Measurements from ENCODE around the gene LRMDA. TPM values are rescaled to one million over a fixed set of nuclear protein-coding genes. Genes with fewer than 3 reads are reported as not detected.

Gene LRMDA
- total and polyA plus RNA-seq, 3 experiments from 2014 or later = not detected

DNA sequence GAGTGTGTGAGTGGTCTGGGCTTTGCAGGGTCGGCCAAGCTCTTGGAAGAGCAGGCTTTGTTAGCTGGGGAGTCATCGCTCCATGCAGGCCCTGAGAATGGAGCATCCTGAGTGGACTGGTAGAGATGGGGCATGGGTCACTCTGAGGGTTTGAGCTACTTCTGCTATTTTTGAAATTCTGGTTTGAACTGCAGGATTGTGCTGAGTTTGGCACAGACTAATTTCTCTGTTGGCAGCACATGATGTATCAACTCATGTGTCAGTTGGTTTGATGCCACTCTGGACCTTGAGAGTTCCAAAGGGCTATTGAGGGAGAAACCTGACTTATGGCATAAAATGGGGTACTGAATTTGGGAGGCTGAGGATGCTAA, 56.3 kb downstream of the LRMDA start:
- no peaks in the 10 kb centered on the region for H3K27me3 ChIP-seq (ENCODE audit: insufficient read depth, low read length, poor library complexity, severe bottlenecking)
- ChIA-PET CTCF (no interaction called here), POLR2A (no interaction called here)
- no peaks in the 10 kb centered on the region for H3K9me3 ChIP-seq (ENCODE audit: low read length)
- H3K4me1 ChIP-seq (ENCODE audit: insufficient read depth, low read length) = no peaks in the 10 kb centered on the region
- H3K27ac Mint-ChIP-seq = no peak overlapping the region
- peaks cover 0 to 2% (median 0%) of the 10 kb centered on the region in 5 donors for H3K9me3 Mint-ChIP-seq
- peaks cover 0 to 2% (median 0%) of the 10 kb centered on the region in 3 donors for H3K36me3 Mint-ChIP-seq
- peaks cover 2 to 3% of the 10 kb centered on the region in 2 donors for H3K27me3 Mint-ChIP-seq
- no peaks in the 10 kb centered on the region for H3K36me3 ChIP-seq (ENCODE audit: insufficient read depth, low read length)
- no peak overlapping the region for H3K4me3 ChIP-seq (ENCODE audit: low read length)
- DNase-seq = no peak
- no peak overlapping the region for H3K4me3 Mint-ChIP-seq
- no peak overlapping the region for H3K27ac ChIP-seq (ENCODE audit: low read depth, low read length)
- H3K4me1 Mint-ChIP-seq = no peaks in the 10 kb centered on the region

DNA sequence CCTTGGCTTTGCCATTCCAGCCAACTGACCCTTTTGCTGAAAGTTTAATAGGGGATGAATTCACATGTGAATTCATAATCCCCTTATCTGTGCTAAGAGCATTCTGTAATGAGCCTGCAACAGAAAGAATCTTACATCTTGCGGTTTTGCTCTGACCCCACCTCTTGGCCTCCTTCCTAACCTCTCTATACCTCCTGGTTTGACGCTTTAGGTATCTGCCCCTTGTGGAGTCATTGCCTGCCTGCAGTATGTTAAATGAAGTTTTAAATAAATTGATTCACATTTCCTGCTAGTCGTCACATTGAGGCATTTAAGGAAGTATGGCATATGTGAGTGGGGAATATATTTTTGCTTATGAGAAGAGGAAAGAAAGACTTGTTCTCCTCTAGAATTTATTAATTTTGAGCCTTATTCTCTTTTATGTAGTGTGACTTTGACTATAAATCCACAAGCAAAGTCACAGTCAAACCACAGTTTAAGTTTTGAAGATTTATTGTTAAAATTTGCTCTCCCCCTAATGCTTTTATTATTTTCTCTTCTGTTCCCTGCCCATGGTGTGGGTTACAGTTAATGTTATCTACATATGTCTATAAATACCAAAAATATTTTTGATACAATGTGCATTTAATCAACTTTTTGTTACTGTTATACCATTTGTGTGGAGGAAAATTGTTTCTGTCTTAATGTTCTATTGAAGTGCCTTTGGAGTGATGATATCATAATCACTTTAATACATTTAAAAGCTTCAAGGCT, 60.9 kb downstream of the LRMDA start:
- Mint-ChIP-seq H3K27ac (no peak overlapping the region), H3K4me3 (no peak overlapping the region), H3K27me3 (peaks cover 4 to 16% of the 10 kb centered on the region in 2 donors), H3K9me3 (no peaks in the 10 kb centered on the region), H3K36me3 (no peaks in the 10 kb centered on the region), H3K4me1 (no peaks in the 10 kb centered on the region)
- no peaks in the 10 kb centered on the region for H3K9me3 ChIP-seq (ENCODE audit: low read length)
- H3K27me3 ChIP-seq (ENCODE audit: insufficient read depth, low read length, poor library complexity, severe bottlenecking) = no peaks in the 10 kb centered on the region
- no peaks in the 10 kb centered on the region for H3K4me1 ChIP-seq (ENCODE audit: insufficient read depth, low read length)
- ChIA-PET POLR2A (no interaction called here), CTCF (no interaction called here)
- H3K4me3 ChIP-seq (ENCODE audit: low read length) = no peak overlapping the region
- H3K27ac ChIP-seq (ENCODE audit: low read depth, low read length) = no peak overlapping the region
- H3K36me3 ChIP-seq (ENCODE audit: insufficient read depth, low read length) = no peaks in the 10 kb centered on the region
- DNase-seq = no peak

GRCh38 chr10:75493464-75493863, 62.0 kb downstream of the LRMDA start:
- no peak overlapping the region for H3K4me3 Mint-ChIP-seq
- H3K27me3 ChIP-seq (ENCODE audit: insufficient read depth, low read length, poor library complexity, severe bottlenecking) = no peaks in the 10 kb centered on the region

GRCh38 chr10:75495434-75496190, 64.2 kb downstream of the LRMDA start:
- POLR2A ChIA-PET = no interaction called here
- DNase-seq = no peak
- Histone ChIP-seq H3K4me1 (ENCODE audit: insufficient read depth, low read length) (no peaks in the 10 kb centered on the region), H3K9me3 (ENCODE audit: low read length) (no peaks in the 10 kb centered on the region), H3K27me3 (ENCODE audit: insufficient read depth, low read length, poor library complexity, severe bottlenecking) (no peaks in the 10 kb centered on the region), H3K4me3 (ENCODE audit: low read length) (no peak overlapping the region), H3K36me3 (ENCODE audit: insufficient read depth, low read length) (no peaks in the 10 kb centered on the region), H3K27ac (ENCODE audit: low read depth, low read length) (no peak overlapping the region)
- peak overlapping the region in 1 of 8 donors; percentile 5 for H3K27ac Mint-ChIP-seq
- no peaks in the 10 kb centered on the region for H3K4me1 Mint-ChIP-seq
- CTCF ChIA-PET = no interaction called here
- no peak overlapping the region for H3K4me3 Mint-ChIP-seq
- no peaks in the 10 kb centered on the region for H3K36me3 Mint-ChIP-seq
- peaks cover 6 to 26% of the 10 kb centered on the region in 2 donors for H3K27me3 Mint-ChIP-seq
- H3K9me3 Mint-ChIP-seq = no peaks in the 10 kb centered on the region

More at GRCh38 chr10:75493464-75493863, 62.0 kb downstream of the LRMDA start:
- Histone ChIP-seq H3K4me1 (ENCODE audit: insufficient read depth, low read length) (no peaks in the 10 kb centered on the region), H3K9me3 (ENCODE audit: low read length) (no peaks in the 10 kb centered on the region), H3K36me3 (ENCODE audit: insufficient read depth, low read length) (no peaks in the 10 kb centered on the region), H3K27ac (ENCODE audit: low read depth, low read length) (no peak overlapping the region), H3K4me3 (ENCODE audit: low read length) (no peak overlapping the region)
- Mint-ChIP-seq H3K36me3 (no peaks in the 10 kb centered on the region), H3K27me3 (peaks cover 4 to 24% of the 10 kb centered on the region in 2 donors), H3K4me1 (no peaks in the 10 kb centered on the region), H3K9me3 (no peaks in the 10 kb centered on the region), H3K27ac (peak overlapping the region in 1 of 8 donors; percentile 59)
- DNase-seq = no peak
- CTCF ChIA-PET = no interaction called here
- POLR2A ChIA-PET = no interaction called here

GRCh38 chr10:75496191-75496567, 64.8 kb downstream of the LRMDA start:
- no peak overlapping the region for H3K4me3 ChIP-seq (ENCODE audit: low read length)
- H3K27me3 ChIP-seq (ENCODE audit: insufficient read depth, low read length, poor library complexity, severe bottlenecking) = no peaks in the 10 kb centered on the region
- H3K4me3 Mint-ChIP-seq = no peak overlapping the region
- no peaks in the 10 kb centered on the region for H3K36me3 Mint-ChIP-seq
- no peaks in the 10 kb centered on the region for H3K9me3 Mint-ChIP-seq
- no peak for DNase-seq
- ChIA-PET CTCF (no interaction called here), POLR2A (no interaction called here)
- H3K27ac ChIP-seq (ENCODE audit: low read depth, low read length) = no peak overlapping the region
- H3K4me1 Mint-ChIP-seq = no peaks in the 10 kb centered on the region
- peak overlapping the region in 1 of 8 donors; percentile 5 for H3K27ac Mint-ChIP-seq
- H3K27me3 Mint-ChIP-seq = peaks cover 6 to 26% of the 10 kb centered on the region in 2 donors
- H3K4me1 ChIP-seq (ENCODE audit: insufficient read depth, low read length) = no peaks in the 10 kb centered on the region
- H3K9me3 ChIP-seq (ENCODE audit: low read length) = no peaks in the 10 kb centered on the region
- H3K36me3 ChIP-seq (ENCODE audit: insufficient read depth, low read length) = no peaks in the 10 kb centered on the region

- Mint-ChIP-seq H3K27me3 (peaks cover 8 to 26% of the 10 kb centered on the region in 2 donors), H3K9me3 (no peaks in the 10 kb centered on the region), H3K4me3 (no peak overlapping the region), H3K4me1 (no peaks in the 10 kb centered on the region), H3K27ac (no peak overlapping the region), H3K36me3 (no peaks in the 10 kb centered on the region)
- no peak overlapping the region for H3K27ac ChIP-seq (ENCODE audit: low read depth, low read length)
- ChIA-PET CTCF (no interaction called here), POLR2A (no interaction called here)
- H3K36me3 ChIP-seq (ENCODE audit: insufficient read depth, low read length) = no peaks in the 10 kb centered on the region
- H3K27me3 ChIP-seq (ENCODE audit: insufficient read depth, low read length, poor library complexity, severe bottlenecking) = no peaks in the 10 kb centered on the region
- no peak overlapping the region for H3K4me3 ChIP-seq (ENCODE audit: low read length)
- no peaks in the 10 kb centered on the region for H3K9me3 ChIP-seq (ENCODE audit: low read length)
- DNase-seq = no peak
- H3K4me1 ChIP-seq (ENCODE audit: insufficient read depth, low read length) = no peaks in the 10 kb centered on the region
These were observed 66.8 kb downstream of the LRMDA start for GRCh38 chr10:75497997-75498883.

GRCh38 chr10:75498884-75499350, 67.5 kb downstream of the LRMDA start:
- Mint-ChIP-seq H3K36me3 (no peaks in the 10 kb centered on the region), H3K4me1 (no peaks in the 10 kb centered on the region), H3K27me3 (peaks cover 11 to 25% of the 10 kb centered on the region in 2 donors), H3K27ac (no peak overlapping the region), H3K4me3 (no peak overlapping the region), H3K9me3 (no peaks in the 10 kb centered on the region)
- POLR2A ChIA-PET = no interaction called here
- Histone ChIP-seq H3K4me1 (ENCODE audit: insufficient read depth, low read length) (no peaks in the 10 kb centered on the region), H3K27ac (ENCODE audit: low read depth, low read length) (no peak overlapping the region), H3K4me3 (ENCODE audit: low read length) (no peak overlapping the region), H3K9me3 (ENCODE audit: low read length) (no peaks in the 10 kb centered on the region), H3K36me3 (ENCODE audit: insufficient read depth, low read length) (no peaks in the 10 kb centered on the region), H3K27me3 (ENCODE audit: insufficient read depth, low read length, poor library complexity, severe bottlenecking) (no peaks in the 10 kb centered on the region)
- CTCF ChIA-PET = no interaction called here
- no peak for DNase-seq

Measured in CD8-positive, alpha-beta memory T cell (primary cell).